ENCODE data around the gene SEMA6A. TPM values are rescaled to one million over a fixed set of nuclear protein-coding genes. Genes with fewer than 3 reads are reported as not detected.

SEMA6A gene
- total and polyA plus RNA-seq, 12 donors = 2.9 to 11.3 (median 7.8) TPM

- intact Hi-C loops (cut with DNase I) = no loop called here
- Histone ChIP-seq H3K4me3 (no peak overlapping the region), H3K27ac (peak overlapping the region in 4 of 10 donors; percentile 18 to 56 (median 36)), H3K9me3 (no peaks in the 10 kb centered on the region), H3K36me3 (peaks cover 0 to 60% (median 0%) of the 10 kb centered on the region in 9 donors), H3K27me3 (no peaks in the 10 kb centered on the region), H3K4me1 (peaks cover 0 to 22% (median 11%) of the 10 kb centered on the region in 9 donors)
- ATAC-seq (peak; percentile 53 to 97 (median 88)), DNase-seq (no peak)
- 36 to 49% methylated on average over 3 of the region's 3 CpGs for WGBS, 2 donors
- no peak for TF ChIP-seq CTCF (IDR thresholded peaks at IDR 0.05)
Measured at GRCh38 chr5:116492776-116493175, 81.8 kb downstream of the SEMA6A start.

- peaks cover 0 to 66% (median 4%) of the 10 kb centered on the region in 9 donors for H3K36me3 ChIP-seq
- peak overlapping the region in 5 of 10 donors; percentile 7 to 56 (median 24) for H3K27ac ChIP-seq
- no peak overlapping the region for H3K4me3 ChIP-seq
- DNase-seq (no peak), ATAC-seq (peak in 7 of 8 donors; percentile 36 to 66 (median 58))
- no peaks in the 10 kb centered on the region for H3K27me3 ChIP-seq
- H3K4me1 ChIP-seq = peaks cover 0 to 22% (median 11%) of the 10 kb centered on the region in 9 donors
- 50 to 56% methylated on average over 3 of the region's 3 CpGs for WGBS, 2 donors
- intact Hi-C loops (cut with DNase I) = no loop called here
- no peak for TF ChIP-seq CTCF (IDR thresholded peaks at IDR 0.05)
- H3K9me3 ChIP-seq = no peaks in the 10 kb centered on the region
Measured at GRCh38 chr5:116492016-116492623, 82.5 kb downstream of the SEMA6A start.

- DNase-seq (no peak), ATAC-seq (no peak)
- WGBS, 2 donors = 97% methylated on average over 6 of the region's 6 CpGs
- H3K4me3 ChIP-seq = no peak overlapping the region
- no peak overlapping the region for H3K27ac ChIP-seq
- intact Hi-C loops (cut with DNase I) = loop anchor here in 1 of 10 donors (10.0 kb wide), 1 partner anchor 354 kb away; no protein-coding TSS in a partner anchor
- no peak for TF ChIP-seq CTCF (IDR thresholded peaks at IDR 0.05)
- H3K36me3 ChIP-seq = peaks cover 0 to 74% (median 0%) of the 10 kb centered on the region in 9 donors
- peaks cover 0 to 20% (median 11%) of the 10 kb centered on the region in 9 donors for H3K4me1 ChIP-seq
- no peaks in the 10 kb centered on the region for H3K9me3 ChIP-seq
- H3K27me3 ChIP-seq = no peaks in the 10 kb centered on the region
Measured at GRCh38 chr5:116488356-116489041, 86.1 kb downstream of the SEMA6A start.

GRCh38 chr5:116487045-116487444 is 87.6 kb downstream of the SEMA6A start:
- no peak for TF ChIP-seq CTCF (IDR thresholded peaks at IDR 0.05)

More at GRCh38 chr5:116487045-116487444, 87.6 kb downstream of the SEMA6A start:
- peaks cover 0 to 80% (median 0%) of the 10 kb centered on the region in 9 donors for H3K36me3 ChIP-seq
- WGBS, 2 donors = 50 to 80% methylated on average over 1 of the region's 1 CpG
- H3K27me3 ChIP-seq = no peaks in the 10 kb centered on the region
- no peak for DNase-seq
- H3K27ac ChIP-seq = no peak overlapping the region
- H3K9me3 ChIP-seq = no peaks in the 10 kb centered on the region
- intact Hi-C loops (cut with DNase I) = loop anchor here in 1 of 10 donors (10.0 kb wide), 1 partner anchor 352 kb away; no protein-coding TSS in a partner anchor
- no peak overlapping the region for H3K4me3 ChIP-seq
- peaks cover 0 to 9% (median under 1%) of the 10 kb centered on the region in 9 donors for H3K4me1 ChIP-seq
- no peak for ATAC-seq
